SK-N-SH (cell line): Measurements from ENCODE around the gene IL21R.

Experiments
- CTCF ChIP-seq: fragments of 200-600 bp; sonication (generic); IDR thresholded peaks from 2 replicates; pipeline ENCODE4 v1.6.1; 2017; ENCODE audit warnings: antibody characterized with exemption, mild to moderate bottlenecking, moderate library complexity
- ELF1 ChIP-seq: IDR thresholded peaks from 2 replicates; pipeline ENCODE4 v1.4.0; 2012
- EZH2phosphoT487 ChIP-seq: fragments of 200-600 bp; sonication (generic); IDR thresholded peaks from 2 replicates; pipeline ENCODE4 v1.6.1; 2017; ENCODE audit warnings: low read depth, mixed run types, mild to moderate bottlenecking, antibody characterized with exemption, moderate library complexity, borderline replicate concordance
- JUND ChIP-seq: IDR thresholded peaks from 2 replicates; pipeline ENCODE4 v1.4.0; 2012
- MAX ChIP-seq: IDR thresholded peaks from 2 replicates; pipeline ENCODE4 v1.4.0; 2012; ENCODE audit warnings: low read depth
- POLR2AphosphoS5 ChIP-seq: IDR thresholded peaks from 2 replicates; pipeline ENCODE4 v1.6.1; 2012; ENCODE audit warnings: low read depth, low read length
- RFX5 ChIP-seq: IDR thresholded peaks from 2 replicates; pipeline ENCODE4 v1.6.1; 2012; ENCODE audit warnings: mild to moderate bottlenecking, improper control_type of control experiment, low read length
- SMC3 ChIP-seq: IDR thresholded peaks from 2 replicates; pipeline ENCODE4 v1.6.1; 2012; ENCODE audit warnings: low read depth, low read length, improper control_type of control experiment
- TAF1 ChIP-seq: IDR thresholded peaks from 2 replicates; pipeline ENCODE4 v1.6.1; 2012; ENCODE audit warnings: low read depth, mild to moderate bottlenecking, low read length, moderate library complexity, borderline replicate concordance
- USF1 ChIP-seq: IDR thresholded peaks from 2 replicates; pipeline ENCODE4 v1.4.0; 2012; ENCODE audit warnings: low read depth, borderline replicate concordance

GRCh38 chr16:27444470-27444869, 42.5 kb downstream of the IL21R start:
- TF ChIP-seq SMC3 = no peak
- TF ChIP-seq CTCF = no peak
- no peak for TF ChIP-seq EZH2phosphoT487
- TF ChIP-seq USF1 = no peak
- no peak for TF ChIP-seq RFX5
- no peak for TF ChIP-seq JUND
- no peak for TF ChIP-seq MAX
- TF ChIP-seq POLR2AphosphoS5 = no peak
- no peak for TF ChIP-seq TAF1
- no peak for TF ChIP-seq ELF1
